ENCODE data around the gene POU2AF1.

DNA sequence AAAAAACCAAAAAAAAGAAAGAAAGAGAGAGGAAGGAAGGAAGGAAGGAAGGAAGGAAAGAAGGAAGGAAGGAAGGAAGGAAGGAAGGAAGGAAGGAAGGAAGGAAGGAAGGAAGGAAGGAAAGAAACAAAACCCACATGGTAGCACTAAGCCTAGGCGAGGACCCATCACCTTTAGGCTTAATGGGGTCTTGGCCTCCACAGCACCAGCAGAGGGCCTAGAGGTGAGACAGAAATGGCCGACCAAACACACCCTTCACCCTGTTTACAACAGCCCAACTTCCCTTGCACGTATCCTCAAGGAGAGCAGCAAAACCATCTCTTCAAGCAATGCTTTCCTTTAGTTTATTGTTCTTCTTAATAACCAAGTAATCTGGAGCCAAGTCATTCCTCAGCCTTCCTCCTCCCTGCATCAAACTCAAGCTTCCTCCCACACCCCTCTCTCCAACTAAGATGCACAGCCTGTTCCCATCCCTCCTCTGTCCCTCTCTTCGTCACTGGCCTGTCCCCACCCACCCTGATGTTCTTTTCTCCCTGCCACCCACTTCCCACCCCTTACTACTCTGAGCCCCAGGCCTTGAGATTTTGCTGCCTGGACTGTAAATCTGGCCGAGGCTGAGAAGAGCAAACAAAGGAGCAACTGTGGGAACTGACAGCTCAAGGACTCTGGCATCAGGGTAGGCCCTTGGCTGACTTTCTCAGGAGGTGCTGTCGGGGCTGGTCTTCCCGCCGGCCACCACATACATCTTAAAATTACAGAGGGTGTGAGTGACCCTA, 26.0 kb downstream of the POU2AF1 start:
- TF ChIP-seq, protein P1, sequence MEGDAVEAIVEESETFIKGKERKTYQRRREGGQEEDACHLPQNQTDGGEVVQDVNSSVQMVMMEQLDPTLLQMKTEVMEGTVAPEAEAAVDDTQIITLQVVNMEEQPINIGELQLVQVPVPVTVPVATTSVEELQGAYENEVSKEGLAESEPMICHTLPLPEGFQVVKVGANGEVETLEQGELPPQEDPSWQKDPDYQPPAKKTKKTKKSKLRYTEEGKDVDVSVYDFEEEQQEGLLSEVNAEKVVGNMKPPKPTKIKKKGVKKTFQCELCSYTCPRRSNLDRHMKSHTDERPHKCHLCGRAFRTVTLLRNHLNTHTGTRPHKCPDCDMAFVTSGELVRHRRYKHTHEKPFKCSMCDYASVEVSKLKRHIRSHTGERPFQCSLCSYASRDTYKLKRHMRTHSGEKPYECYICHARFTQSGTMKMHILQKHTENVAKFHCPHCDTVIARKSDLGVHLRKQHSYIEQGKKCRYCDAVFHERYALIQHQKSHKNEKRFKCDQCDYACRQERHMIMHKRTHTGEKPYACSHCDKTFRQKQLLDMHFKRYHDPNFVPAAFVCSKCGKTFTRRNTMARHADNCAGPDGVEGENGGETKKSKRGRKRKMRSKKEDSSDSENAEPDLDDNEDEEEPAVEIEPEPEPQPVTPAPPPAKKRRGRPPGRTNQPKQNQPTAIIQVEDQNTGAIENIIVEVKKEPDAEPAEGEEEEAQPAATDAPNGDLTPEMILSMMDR (IDR thresholded peaks at IDR 0.05; ENCODE audit: insufficient read depth, low read length, poor library complexity, severe bottlenecking), result no peak
- no peak for TF ChIP-seq EZH2phosphoT487 (conservative IDR thresholded peaks at IDR 0.05; ENCODE audit: low read length)
